ENCODE data around the gene RAB37.

Gene RAB37

GRCh38 chr17:74712756-74713155 lies 24.3 kb upstream of the RAB37 start, which contains the start of gene CD300LF:
CD300LF (minus strand) TSS chr17:74712923; CDS start chr17:74712866, 57 bp downstream.
- H3K9me3 Mint-ChIP-seq = no peaks in the 10 kb centered on the region
- H3K27ac Mint-ChIP-seq = no peak within 1 kb of the TSS

DNA sequence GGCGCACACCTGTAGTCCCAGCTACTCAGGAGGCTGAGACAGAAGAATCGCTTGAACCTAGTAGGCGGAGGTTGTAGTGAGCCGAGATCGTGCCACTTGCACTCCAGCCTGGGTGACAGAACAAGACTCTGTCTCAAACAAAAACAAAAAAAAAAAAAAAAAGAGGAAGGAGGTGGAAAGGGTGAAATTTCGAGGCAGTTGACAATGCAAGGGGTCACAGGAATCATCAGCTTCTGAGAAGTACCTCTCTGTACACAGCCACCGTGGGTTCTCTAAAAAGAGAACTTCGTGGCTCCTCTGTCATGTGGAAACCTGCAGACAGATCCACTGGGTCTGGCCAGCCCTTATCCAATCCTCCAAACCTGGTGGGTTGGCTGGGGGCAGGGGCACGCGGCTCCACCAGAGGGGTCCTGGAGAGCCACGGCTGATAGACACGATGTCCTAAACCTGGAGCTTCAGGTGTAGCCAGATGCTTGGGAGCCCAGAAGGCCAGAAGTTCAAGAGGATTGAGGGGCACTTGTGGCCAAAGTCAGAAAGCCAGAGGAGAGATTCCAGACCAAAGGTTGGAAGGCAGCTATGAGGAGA lies 23.8 kb upstream of the RAB37 start:
- H3K27ac Mint-ChIP-seq = no peak overlapping the region
- H3K9me3 Mint-ChIP-seq = no peaks in the 10 kb centered on the region
- H3K4me3 Mint-ChIP-seq = no peak overlapping the region
- H3K36me3 Mint-ChIP-seq (ENCODE audit: low read depth) = no peaks in the 10 kb centered on the region
- H3K4me1 Mint-ChIP-seq (ENCODE audit: low read depth) = peaks cover 10% of the 10 kb centered on the region
- H3K27me3 Mint-ChIP-seq = peaks cover 11% of the 10 kb centered on the region
- no peak for DNase-seq

More at GRCh38 chr17:74712756-74713155, 24.3 kb upstream of the RAB37 start, which contains the start of gene CD300LF:
- Mint-ChIP-seq H3K36me3 (ENCODE audit: low read depth) (no peaks in the 10 kb centered on the region), H3K4me3 (no peak within 1 kb of the TSS), H3K4me1 (ENCODE audit: low read depth) (peaks cover 10% of the 10 kb centered on the region), H3K27me3 (peaks cover 11% of the 10 kb centered on the region)
- DNase-seq = no peak

DNA sequence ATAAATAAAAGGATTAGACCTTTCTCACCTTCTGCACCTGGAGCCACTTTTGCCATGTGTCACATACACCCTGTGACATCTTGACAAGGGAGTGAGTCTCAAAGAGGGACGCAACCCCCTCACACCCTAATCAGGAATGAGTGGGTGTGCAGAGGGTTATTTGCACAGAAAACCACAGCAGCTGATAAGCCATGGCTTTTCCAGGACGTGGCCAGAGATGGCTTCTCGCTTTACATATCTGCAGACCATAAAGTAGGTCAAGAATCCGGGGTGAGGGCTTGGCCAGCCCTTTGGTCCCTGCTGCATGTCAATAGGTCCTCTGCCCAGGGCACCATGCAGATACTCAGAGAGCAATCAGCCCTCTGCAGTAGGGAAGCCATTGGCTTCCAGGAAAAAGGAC lies 21.9 kb upstream of the RAB37 start:
- H3K4me3 Mint-ChIP-seq = no peak overlapping the region
- peaks cover 10% of the 10 kb centered on the region for H3K4me1 Mint-ChIP-seq (ENCODE audit: low read depth)
- no peaks in the 10 kb centered on the region for H3K36me3 Mint-ChIP-seq (ENCODE audit: low read depth)
- no peaks in the 10 kb centered on the region for H3K9me3 Mint-ChIP-seq
- peaks cover 11% of the 10 kb centered on the region for H3K27me3 Mint-ChIP-seq
- H3K27ac Mint-ChIP-seq = no peak overlapping the region
- DNase-seq = no peak

DNA sequence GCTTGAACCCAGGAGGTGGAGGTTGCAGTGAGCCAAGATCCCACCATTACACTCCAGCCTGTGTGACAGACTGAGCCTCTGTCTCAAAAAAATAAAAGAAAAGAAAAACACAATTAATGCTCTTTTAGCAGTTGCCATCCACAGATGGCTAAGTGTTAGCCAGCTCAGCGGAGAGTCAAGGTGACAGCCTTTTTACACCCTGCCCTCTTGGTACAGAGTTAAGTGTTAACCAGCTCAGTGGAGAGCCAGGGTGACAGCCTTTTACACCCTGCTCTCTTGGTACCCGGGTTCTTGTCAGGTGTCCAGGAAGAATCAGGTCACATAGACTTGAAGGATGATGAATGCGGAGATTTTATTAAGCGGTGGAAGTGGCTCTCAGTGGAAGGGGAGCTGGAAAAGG lies 16.6 kb upstream of the RAB37 start:
- no peaks in the 10 kb centered on the region for H3K36me3 Mint-ChIP-seq (ENCODE audit: low read depth)
- H3K27ac Mint-ChIP-seq = no peak overlapping the region
- H3K4me3 Mint-ChIP-seq = no peak overlapping the region
- peaks cover 1% of the 10 kb centered on the region for H3K4me1 Mint-ChIP-seq (ENCODE audit: low read depth)
- no peak for DNase-seq
- H3K9me3 Mint-ChIP-seq = no peaks in the 10 kb centered on the region
- H3K27me3 Mint-ChIP-seq = no peaks in the 10 kb centered on the region

- H3K9me3 Mint-ChIP-seq = no peaks in the 10 kb centered on the region
- no peak overlapping the region for H3K4me3 Mint-ChIP-seq
- H3K36me3 Mint-ChIP-seq (ENCODE audit: low read depth) = no peaks in the 10 kb centered on the region
- H3K27ac Mint-ChIP-seq = no peak overlapping the region
- H3K4me1 Mint-ChIP-seq (ENCODE audit: low read depth) = peaks cover 1% of the 10 kb centered on the region
- no peak for DNase-seq
- H3K27me3 Mint-ChIP-seq = no peaks in the 10 kb centered on the region
These were observed 14.3 kb upstream of the RAB37 start for GRCh38 chr17:74722782-74723181.

GRCh38 chr17:74723891-74724290 lies 13.2 kb upstream of the RAB37 start:
- no peak for DNase-seq
- no peak overlapping the region for H3K4me3 Mint-ChIP-seq
- no peak overlapping the region for H3K27ac Mint-ChIP-seq
- no peaks in the 10 kb centered on the region for H3K36me3 Mint-ChIP-seq (ENCODE audit: low read depth)
- H3K27me3 Mint-ChIP-seq = no peaks in the 10 kb centered on the region
- no peaks in the 10 kb centered on the region for H3K9me3 Mint-ChIP-seq
- H3K4me1 Mint-ChIP-seq (ENCODE audit: low read depth) = peaks cover 1% of the 10 kb centered on the region

GRCh38 chr17:74725111-74725510 lies 11.9 kb upstream of the RAB37 start:
- DNase-seq = no peak
- Mint-ChIP-seq H3K4me3 (no peak overlapping the region), H3K27me3 (no peaks in the 10 kb centered on the region), H3K9me3 (no peaks in the 10 kb centered on the region), H3K36me3 (ENCODE audit: low read depth) (no peaks in the 10 kb centered on the region), H3K27ac (no peak overlapping the region), H3K4me1 (ENCODE audit: low read depth) (peaks cover 4% of the 10 kb centered on the region)

DNA sequence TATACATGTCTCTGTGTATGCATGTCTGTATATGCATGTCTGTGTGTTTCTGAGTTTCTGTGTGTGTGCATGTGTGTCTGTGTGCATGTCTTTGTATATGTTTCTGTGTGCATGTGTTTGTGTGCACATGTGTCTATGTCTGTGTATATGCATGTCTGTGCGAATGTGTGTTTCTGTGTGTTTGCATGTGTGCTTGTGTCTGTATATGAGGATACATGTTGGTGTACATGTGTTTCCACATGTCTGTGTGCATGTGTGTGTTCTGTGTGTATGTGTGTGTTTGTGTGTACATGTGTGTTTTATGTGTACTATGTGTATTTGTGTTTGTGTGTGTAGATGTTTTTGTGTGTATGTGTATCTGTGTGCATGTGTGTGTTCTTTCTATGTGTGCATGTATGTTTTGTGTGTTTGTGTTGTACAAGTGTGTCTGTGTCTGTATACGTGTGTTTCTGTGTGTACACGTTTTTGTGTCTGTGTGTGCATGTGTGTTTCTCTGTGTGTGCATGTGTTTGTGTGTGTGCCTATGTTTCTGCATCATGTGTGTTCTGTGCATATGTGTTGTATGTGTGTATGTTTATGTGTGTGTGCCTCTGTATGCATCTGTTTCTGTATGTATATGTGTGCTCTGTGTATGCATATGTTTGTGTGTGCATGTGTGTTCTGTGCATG lies 8.9 kb upstream of the RAB37 start:
- Mint-ChIP-seq H3K27ac (no peak overlapping the region), H3K4me3 (no peak overlapping the region), H3K36me3 (ENCODE audit: low read depth) (no peaks in the 10 kb centered on the region), H3K4me1 (ENCODE audit: low read depth) (peaks cover 18% of the 10 kb centered on the region), H3K9me3 (no peaks in the 10 kb centered on the region), H3K27me3 (no peaks in the 10 kb centered on the region)
- DNase-seq = no peak

DNA sequence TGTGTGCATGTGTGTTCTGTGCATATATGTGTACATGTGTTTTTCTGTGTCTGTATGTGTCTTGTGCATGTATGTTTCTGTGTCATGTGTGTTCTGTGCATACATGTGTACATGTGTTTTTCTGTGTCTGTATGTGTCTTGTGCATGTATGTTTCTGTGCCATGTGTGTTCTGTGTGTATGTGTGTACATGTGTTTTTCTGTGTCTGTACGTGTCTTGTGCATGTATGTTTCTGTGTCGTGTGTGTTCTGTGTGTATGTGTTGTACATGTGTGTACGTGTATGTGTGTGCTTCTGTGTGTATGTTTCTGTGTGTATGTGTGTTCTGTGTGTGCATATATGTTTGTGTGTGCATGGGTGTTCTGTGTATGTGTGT lies 8.4 kb upstream of the RAB37 start:
- Mint-ChIP-seq H3K27ac (no peak overlapping the region), H3K9me3 (no peaks in the 10 kb centered on the region), H3K36me3 (ENCODE audit: low read depth) (no peaks in the 10 kb centered on the region), H3K4me1 (ENCODE audit: low read depth) (peaks cover 18% of the 10 kb centered on the region), H3K27me3 (no peaks in the 10 kb centered on the region), H3K4me3 (no peak overlapping the region)
- no peak for DNase-seq

- Mint-ChIP-seq H3K36me3 (ENCODE audit: low read depth) (no peaks in the 10 kb centered on the region), H3K4me3 (no peak overlapping the region), H3K27ac (no peak overlapping the region), H3K4me1 (ENCODE audit: low read depth) (peaks cover 17% of the 10 kb centered on the region), H3K9me3 (no peaks in the 10 kb centered on the region), H3K27me3 (no peaks in the 10 kb centered on the region)
- no peak for DNase-seq
These were observed 7.7 kb upstream of the RAB37 start for GRCh38 chr17:74729368-74729767.

DNA sequence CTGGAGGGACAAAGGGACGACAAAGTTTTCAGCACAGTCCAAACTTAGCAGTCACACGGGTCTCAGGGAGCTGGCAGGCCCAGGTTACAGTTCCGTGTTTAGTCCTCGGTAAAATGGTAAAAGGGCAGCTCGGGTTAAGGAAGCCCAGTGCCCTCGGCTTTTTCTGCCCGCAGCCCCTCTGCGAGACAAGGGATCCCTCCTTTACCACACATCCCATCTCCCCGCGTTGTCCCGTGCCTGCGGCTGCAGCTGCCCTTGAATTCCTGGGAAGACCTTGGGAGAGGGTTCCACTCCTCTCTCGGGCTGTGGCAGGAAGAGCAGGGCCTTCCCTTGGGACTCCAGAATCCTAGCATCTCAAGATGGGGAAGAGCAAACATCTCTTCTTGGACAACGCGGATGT lies 7.2 kb upstream of the RAB37 start:
- Mint-ChIP-seq H3K36me3 (ENCODE audit: low read depth) (no peaks in the 10 kb centered on the region), H3K4me1 (ENCODE audit: low read depth) (peaks cover 17% of the 10 kb centered on the region), H3K27ac (no peak overlapping the region), H3K27me3 (no peaks in the 10 kb centered on the region), H3K4me3 (no peak overlapping the region), H3K9me3 (no peaks in the 10 kb centered on the region)
- DNase-seq = no peak

DNA sequence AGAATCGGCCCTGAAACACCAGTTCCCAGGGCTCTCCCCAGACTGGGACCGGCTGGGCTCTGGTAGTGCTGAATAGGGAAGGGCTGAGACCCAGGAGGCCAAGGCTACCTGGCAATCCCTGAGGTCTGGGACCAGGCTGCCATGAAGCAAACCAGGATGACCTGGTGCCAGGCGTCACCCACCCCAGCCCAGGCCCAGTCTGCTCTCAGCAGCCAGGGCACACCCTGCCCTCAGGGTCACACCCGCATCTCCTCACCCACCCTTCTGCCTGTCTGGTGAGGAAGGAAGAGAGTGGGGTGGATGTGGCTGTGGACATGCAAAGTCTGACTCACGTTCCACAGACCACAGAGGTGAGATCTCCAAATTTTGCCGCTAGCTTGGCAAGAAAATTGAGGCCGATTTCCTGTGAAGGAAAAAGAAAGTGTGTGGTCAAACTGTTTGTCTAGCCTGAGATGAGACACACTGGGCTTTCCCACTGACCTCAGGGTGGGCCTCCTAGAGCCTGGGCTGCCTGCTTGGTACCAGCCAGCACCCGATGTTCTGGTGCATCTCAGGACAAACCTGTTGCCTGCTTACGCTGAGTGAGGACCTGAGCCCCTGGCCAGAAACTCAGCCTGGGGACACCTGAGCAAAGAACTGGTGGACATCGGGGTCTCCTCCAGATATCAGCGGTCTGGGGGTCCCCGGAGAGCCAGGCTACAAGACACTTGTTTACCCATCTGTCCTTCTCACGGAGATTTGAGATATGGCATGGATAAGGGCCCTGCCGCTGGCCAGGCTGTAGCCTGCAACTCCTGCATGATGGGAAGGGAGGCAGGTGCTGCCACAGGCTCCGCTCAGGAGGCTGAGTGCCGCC lies 6.3 kb upstream of the RAB37 start:
- peaks cover 17% of the 10 kb centered on the region for H3K4me1 Mint-ChIP-seq (ENCODE audit: low read depth)
- peak; percentile 56 for DNase-seq
- no peaks in the 10 kb centered on the region for H3K27me3 Mint-ChIP-seq
- no peaks in the 10 kb centered on the region for H3K36me3 Mint-ChIP-seq (ENCODE audit: low read depth)
- H3K9me3 Mint-ChIP-seq = no peaks in the 10 kb centered on the region
- H3K27ac Mint-ChIP-seq = no peak overlapping the region
- H3K4me3 Mint-ChIP-seq = no peak overlapping the region

- peaks cover 2% of the 10 kb centered on the region for H3K27me3 Mint-ChIP-seq
- H3K4me3 Mint-ChIP-seq = no peak overlapping the region
- H3K9me3 Mint-ChIP-seq = no peaks in the 10 kb centered on the region
- no peak overlapping the region for H3K27ac Mint-ChIP-seq
- no peaks in the 10 kb centered on the region for H3K36me3 Mint-ChIP-seq (ENCODE audit: low read depth)
- H3K4me1 Mint-ChIP-seq (ENCODE audit: low read depth) = peaks cover 18% of the 10 kb centered on the region
- DNase-seq = no peak
These were observed 5.8 kb upstream of the RAB37 start for GRCh38 chr17:74731347-74731605.

DNA sequence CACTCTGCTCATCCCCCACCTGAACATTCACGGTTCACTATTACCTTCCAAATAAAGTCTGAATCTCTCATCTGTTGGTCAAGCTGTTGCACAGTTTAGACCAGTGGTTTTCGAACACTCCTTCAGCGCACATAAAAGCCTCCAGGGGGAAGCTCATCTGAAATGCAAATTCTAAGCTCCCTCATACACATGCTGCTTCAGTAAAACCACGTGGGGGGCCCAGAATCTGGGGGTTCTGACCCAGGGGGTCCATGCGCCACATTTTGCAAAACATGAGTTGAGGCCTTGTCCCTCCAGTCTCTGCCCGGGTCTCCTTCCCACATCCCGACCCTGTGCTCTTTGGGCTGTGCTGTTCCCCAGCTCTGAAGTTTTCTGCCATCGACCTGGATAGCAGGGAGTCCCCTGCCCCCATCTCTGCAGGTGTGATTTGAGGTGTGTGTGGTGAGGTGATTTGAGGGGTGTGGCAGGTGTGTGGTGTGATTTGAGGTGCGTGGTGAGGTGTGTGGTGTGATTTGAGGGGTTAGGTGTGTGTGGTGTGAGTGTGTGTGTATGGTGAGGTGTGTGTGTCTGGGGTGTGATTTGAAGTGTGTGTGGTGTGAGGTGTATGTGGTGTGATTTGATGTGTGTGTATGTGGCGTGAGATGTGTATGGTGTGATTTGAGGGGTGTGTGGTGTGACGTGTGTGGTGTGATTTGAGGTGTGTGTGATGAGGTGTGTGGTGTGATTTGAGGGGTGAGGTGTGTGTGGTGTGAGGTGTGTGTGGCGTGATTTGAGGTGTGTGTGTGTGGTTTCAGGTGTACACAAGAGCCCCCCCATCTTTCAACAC lies 4.8 kb upstream of the RAB37 start:
- H3K36me3 Mint-ChIP-seq (ENCODE audit: low read depth) = no peaks in the 10 kb centered on the region
- peaks cover 4% of the 10 kb centered on the region for H3K27me3 Mint-ChIP-seq
- H3K27ac Mint-ChIP-seq = no peak overlapping the region
- no peak overlapping the region for H3K4me3 Mint-ChIP-seq
- H3K9me3 Mint-ChIP-seq = no peaks in the 10 kb centered on the region
- no peak for DNase-seq
- H3K4me1 Mint-ChIP-seq (ENCODE audit: low read depth) = peaks cover 22% of the 10 kb centered on the region
